H1 (cell line): ENCODE results near the gene USP30.
"Not testable (repeated sequence)": the region's sequence is repeated elsewhere in the genome, so short reads cannot be mapped to it uniquely, and the experiment has no call there.

ENCODE experiments used
- CHD2 ChIP-seq: IDR thresholded peaks from 2 replicates; pipeline ENCODE4 v1.6.1; 2012; ENCODE audit warnings: low read length, improper control_type of control experiment
- CTCF ChIP-seq, 3 experiments: IDR thresholded peaks; 1 replicate in 2 of 3; 2 replicates in 1 of 3; pipeline versions ENCODE4 v1.5.1 to v1.6.1; 2011; ENCODE audit warnings: low read length in 3 of 3, mild to moderate bottlenecking in 3 of 3, inconsistent platforms in 2 of 3, low read depth in 1 of 3, moderate library complexity in 1 of 3; ENCODE audit not compliant: insufficient read depth in 1 of 3; ENCODE audit errors: control extremely low read depth in 1 of 3
- EZH2 ChIP-seq: fragments of 200-600 bp; sonication (generic); IDR thresholded peaks from 2 replicates; pipeline ENCODE4 v1.7.1; 2012; ENCODE audit warnings: low read depth, mild to moderate bottlenecking, moderate library complexity, low read length, inconsistent platforms; ENCODE audit not compliant: severe bottlenecking
- GABPA ChIP-seq: IDR thresholded peaks from 2 replicates; pipeline ENCODE4 v1.6.1; 2011; ENCODE audit warnings: mild to moderate bottlenecking, low read length, moderate library complexity, borderline replicate concordance; ENCODE audit not compliant: insufficient read depth
- HDAC2 ChIP-seq, 2 experiments: fragments of 300-600 bp in 1 of 2; sonication (generic) in 1 of 2; IDR thresholded peaks; 2 replicates each; pipeline ENCODE4 v1.6.1; 2011 to 2012; ENCODE audit warnings: low read depth in 2 of 2, low read length in 2 of 2, mild to moderate bottlenecking in 2 of 2, moderate library complexity in 2 of 2, borderline replicate concordance in 1 of 2, inconsistent platforms in 1 of 2
- RAD21 ChIP-seq, 2 experiments: IDR thresholded peaks in 1 of 2; conservative IDR thresholded peaks in 1 of 2; 2 replicates each; pipeline ENCODE4 v1.6.1; 2011; ENCODE audit warnings: low read depth in 2 of 2, low read length in 2 of 2, improper control_type of control experiment in 1 of 2, inconsistent platforms in 1 of 2, mild to moderate bottlenecking in 1 of 2, moderate library complexity in 1 of 2
- SUZ12 ChIP-seq: fragments of 200-600 bp; sonication (generic); IDR thresholded peaks from 2 replicates; pipeline ENCODE4 v1.6.1; 2012; ENCODE audit warnings: mild to moderate bottlenecking, inconsistent platforms, low read length, moderate library complexity, mixed read lengths

GRCh38 chr12:109054124-109054513 lies 1.7 kb downstream of the USP30 start:
- not testable (repeated sequence) for TF ChIP-seq CTCF (IDR thresholded peaks at IDR 0.05; ENCODE audit: control extremely low read depth in 1 of 3, insufficient read depth in 1 of 3, low read depth in 1 of 3, low read length in 3 of 3); CHD2; RAD21 (IDR thresholded peaks at IDR 0.05 in 1 of 2, conservative IDR thresholded peaks at IDR 0.05 in 1 of 2; ENCODE audit: low read depth in 2 of 2, low read length in 2 of 2); EZH2; HDAC2 (IDR thresholded peaks at IDR 0.05; ENCODE audit: borderline replicate concordance in 1 of 2, low read depth in 2 of 2, low read length in 2 of 2); GABPA; SUZ12
